Coronary artery (tissue), 2 donors: Measurements from ENCODE around the gene VTI1B.

Experiments
- DNase-seq: peaks from one replicate; pipeline ENCODE4 v3.0.0-alpha.2; 2017; ENCODE audit warnings: low spot score
- H3K27ac ChIP-seq, 2 donors: fragments of 200-600 bp; sonication (generic); one replicate each; pipeline ENCODE4 v1.5.1; 2016 to 2019
- H3K4me3 ChIP-seq: fragments of 200-600 bp; sonication (generic); 2 replicates; pipeline ENCODE4 v1.5.1; 2016; ENCODE audit warnings: mild to moderate bottlenecking, moderate library complexity
- CTCF ChIP-seq: fragments of 200-600 bp; sonication (generic); IDR thresholded peaks from one replicate; pipeline ENCODE4 v1.5.1; 2019; ENCODE audit warnings: antibody characterized with exemption

Gene VTI1B

GRCh38 chr14:67695394-67695949, 21.0 kb upstream of the VTI1B start, which contains the start of gene RDH11:
RDH11 (minus strand) TSS chr14:67695764; CDS start chr14:67695703, 61 bp downstream.
- TF ChIP-seq CTCF: no peak
- Histone ChIP-seq H3K27ac (peak within 1 kb of the TSS; percentile 70 to 81), H3K4me3 (peak within 1 kb of the TSS; percentile 93)
- DNase-seq: peak; percentile 89

- Histone ChIP-seq H3K4me3 (peak overlapping the region; percentile 93), H3K27ac (peak overlapping the region; percentile 70 to 81)
- no peak for DNase-seq
- no peak for TF ChIP-seq CTCF
Measured at GRCh38 chr14:67694791-67695393, 20.5 kb upstream of the VTI1B start.

DNA sequence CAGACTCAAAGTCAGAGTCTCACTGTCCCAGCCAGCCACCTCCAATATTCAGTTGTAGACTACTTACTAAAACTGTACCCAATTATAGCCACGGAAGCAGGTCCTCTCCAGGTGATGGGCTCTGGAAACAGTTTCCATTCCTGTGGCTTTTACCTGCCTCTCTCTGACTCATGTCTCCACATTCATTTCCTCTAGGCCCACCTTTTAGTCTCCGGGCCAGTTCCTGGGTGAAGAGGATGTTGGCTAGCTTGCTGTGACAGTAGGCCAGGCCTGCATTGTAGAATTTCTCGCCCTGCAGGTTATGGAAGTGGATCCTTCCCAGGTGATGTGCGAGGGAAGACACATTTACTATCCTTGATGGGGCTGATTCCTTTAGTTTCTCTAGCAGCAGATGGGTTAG, 15.6 kb upstream of the VTI1B start:
- TF ChIP-seq CTCF: no peak
- Histone ChIP-seq H3K4me3 (no peak overlapping the region), H3K27ac (no peak overlapping the region)
- DNase-seq: no peak

DNA sequence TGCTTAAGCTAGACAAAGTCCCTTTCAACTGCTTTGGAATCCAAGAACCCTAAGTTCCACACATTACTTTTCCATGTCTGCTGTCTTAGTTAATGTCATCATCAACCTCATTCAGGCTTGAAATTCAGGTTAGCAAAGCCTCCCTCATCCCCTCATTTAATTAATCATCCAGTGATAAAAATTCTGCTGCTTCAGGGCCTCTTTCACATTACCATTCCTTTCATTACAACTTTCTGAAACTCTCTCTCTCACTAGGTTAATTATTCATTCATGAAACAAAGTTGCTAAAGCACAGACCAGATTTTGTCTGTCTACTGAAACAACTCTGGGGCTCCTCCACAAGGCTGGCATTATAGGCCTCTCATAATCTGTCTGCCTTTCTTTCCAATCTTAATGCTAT, 9.4 kb upstream of the VTI1B start:
- Histone ChIP-seq H3K27ac (no peak overlapping the region), H3K4me3 (no peak overlapping the region)
- DNase-seq: no peak
- TF ChIP-seq CTCF: no peak

- no peak overlapping the region for H3K4me3 ChIP-seq
- TF ChIP-seq CTCF: no peak
- no peak for DNase-seq
- H3K27ac ChIP-seq: no peak overlapping the region
Measured at GRCh38 chr14:67680941-67681340, 6.5 kb upstream of the VTI1B start.

DNA sequence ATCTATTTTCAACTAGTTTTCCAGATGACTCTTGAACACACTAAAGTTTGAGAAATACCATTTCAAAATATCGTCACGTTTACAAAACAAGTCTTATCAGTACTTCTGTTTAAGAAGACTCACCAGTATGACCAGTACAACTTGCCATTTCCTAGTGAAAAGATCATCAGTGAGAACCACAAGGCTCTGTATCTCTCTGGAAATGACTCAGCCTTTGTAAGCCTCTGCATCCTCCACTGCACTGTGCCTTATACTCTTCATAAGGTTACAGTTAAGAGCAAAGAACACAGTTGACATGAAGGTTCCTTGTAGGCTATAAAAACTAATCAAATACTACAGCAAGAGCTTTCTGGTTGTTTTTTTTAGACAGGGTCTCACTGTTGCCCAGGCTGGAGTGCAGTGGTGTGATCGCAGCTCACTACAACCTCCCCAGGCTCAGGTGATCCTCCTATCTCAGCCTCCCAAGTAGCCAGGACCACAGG, 5.7 kb upstream of the VTI1B start:
- TF ChIP-seq CTCF: no peak
- no peak for DNase-seq
- no peak overlapping the region for H3K27ac ChIP-seq

DNA sequence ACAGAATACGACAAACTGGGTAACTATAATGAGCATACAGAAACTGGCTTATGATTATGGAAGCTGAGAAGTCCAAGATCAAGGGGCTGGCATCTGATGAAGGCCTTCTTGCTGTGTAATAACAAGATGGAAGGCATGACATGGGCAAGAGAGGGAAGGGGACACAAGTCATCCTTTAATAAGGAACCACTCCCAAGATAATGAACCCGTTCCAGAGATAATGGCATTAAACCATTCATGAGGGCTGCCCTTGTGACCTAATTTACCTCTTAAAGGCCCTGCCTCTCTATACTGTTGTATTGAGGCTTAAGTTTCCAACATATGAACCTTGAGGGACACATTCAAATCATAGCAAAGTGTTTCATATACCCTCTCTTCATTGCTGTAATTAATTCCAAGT, 4.6 kb upstream of the VTI1B start:
- no peak for TF ChIP-seq CTCF
- Histone ChIP-seq H3K4me3 (no peak overlapping the region), H3K27ac (no peak overlapping the region)
- DNase-seq: no peak

More for the DNA sequence above, 5.7 kb upstream of the VTI1B start:
- no peak overlapping the region for H3K4me3 ChIP-seq
